Muscle of back (tissue), 11 donors: ENCODE results near the gene DLGAP4. TPM values are rescaled to one million over a fixed set of nuclear protein-coding genes. Genes with fewer than 3 reads are reported as not detected.
A peak's percentile ranks its signal among the peaks of the same experiment; 100 is the strongest.

ENCODE experiments used
- DNase-seq, 3 donors: peaks; one replicate each; pipeline versions ENCODE4 v3.0.0 to v3.0.0-alpha.2; 2013
- polyA plus RNA-seq, 10 donors: library from polyadenylated mRNA; unstranded; fragments of 120-200 nt; gene quantifications; one replicate each; pipeline ENCODE4 v1.2.1, GENCODE V29; 2013; ENCODE audit not compliant: insufficient read length in 10 of 10

The DLGAP4 gene
- polyA plus RNA-seq, 10 donors = 45.1 to 60.9 (median 53.8) TPM

DNA sequence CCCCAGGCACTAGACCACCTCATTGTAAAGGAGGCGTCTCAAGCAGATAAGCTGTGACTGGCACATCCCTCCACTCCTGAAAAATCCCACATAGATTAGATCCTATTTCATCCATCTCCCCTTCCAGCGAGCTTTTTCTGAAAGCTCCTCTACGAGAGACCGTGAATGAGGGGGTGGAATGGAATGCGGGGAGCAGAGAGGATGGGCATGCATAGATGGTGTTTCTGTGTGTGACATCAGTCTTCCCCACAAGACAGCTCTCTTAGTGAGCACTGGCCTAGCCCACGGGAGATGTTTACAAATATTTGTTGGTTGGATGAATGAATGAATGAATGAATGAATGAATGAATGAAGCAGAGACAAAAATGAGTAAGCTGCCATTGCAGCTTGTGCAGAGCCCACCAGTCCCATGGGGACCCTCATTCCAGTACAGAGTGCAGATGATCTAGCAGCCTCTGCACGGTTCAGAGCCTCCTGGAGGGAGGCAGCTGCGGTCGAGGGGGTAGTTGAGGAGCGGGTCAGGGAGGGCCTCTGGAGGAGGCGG, 98.4 kb downstream of the DLGAP4 start:
- no peak for DNase-seq

DNA sequence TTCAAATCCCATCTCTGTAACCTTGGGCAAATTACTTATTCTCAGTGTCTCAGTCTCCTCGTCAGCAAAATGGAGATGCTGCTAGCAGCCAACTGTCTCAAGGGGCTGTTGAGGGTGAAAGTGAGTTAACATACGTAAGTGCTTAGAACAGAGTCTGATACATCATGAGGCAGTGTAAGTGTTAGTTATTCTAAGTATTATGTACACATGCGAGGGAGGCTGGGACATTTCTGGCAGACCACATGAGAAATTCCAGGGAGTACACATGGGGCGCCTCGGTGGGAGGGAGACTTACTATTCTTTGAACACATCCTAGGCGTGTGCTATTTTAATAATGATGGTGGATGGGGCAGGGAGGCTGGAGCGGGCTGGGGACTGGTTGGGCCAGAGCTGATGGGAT, 99.1 kb downstream of the DLGAP4 start:
- DNase-seq = no peak

DNA sequence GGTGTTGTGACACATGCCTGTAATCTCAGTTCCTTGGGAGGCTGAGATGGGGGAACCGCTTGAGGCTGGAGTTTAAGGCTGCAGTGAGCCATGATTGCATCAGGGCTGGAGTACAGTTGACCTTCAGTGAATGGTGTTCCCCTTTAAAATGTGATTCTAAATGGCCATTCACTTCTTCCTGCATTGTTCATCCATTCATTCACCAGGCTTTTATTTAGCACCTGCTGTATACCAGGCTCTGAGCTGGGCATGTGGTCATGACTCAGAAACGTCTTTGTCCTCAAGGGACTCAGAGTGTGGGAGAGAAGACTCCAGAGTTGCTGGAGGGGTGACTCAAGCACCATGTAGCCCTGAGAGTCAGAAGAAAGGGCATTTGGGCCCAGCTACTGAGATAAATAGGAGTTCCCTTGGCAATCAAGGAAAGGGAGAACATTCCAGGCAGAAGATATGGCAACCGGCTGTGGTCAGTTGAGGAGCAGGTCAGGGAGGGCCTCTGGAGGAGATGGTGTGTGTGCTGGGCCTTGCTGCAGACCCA, 101.1 kb downstream of the DLGAP4 start:
- DNase-seq = no peak

DNA sequence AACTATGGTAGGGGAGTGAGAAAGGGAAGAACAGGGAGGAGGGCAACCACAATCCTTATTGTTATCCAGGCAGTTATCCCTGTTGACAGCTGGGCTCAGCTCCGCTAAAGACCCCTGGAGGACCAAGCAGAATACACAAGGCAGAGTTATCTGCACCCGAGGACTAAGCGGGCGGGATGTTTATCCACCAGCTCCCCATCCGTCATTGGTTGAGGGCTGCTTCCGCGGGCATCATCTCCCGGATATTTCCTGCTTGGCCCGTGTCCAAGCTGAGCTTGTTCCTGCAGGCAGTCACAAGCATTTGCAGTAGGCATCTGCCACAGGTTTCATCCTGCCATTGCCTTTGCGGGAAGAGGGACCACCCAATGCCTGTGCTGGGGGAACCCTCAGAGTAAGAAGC, 102.1 kb downstream of the DLGAP4 start:
- DNase-seq = peak in 2 of 3 donors; percentile 1 to 11

DNA sequence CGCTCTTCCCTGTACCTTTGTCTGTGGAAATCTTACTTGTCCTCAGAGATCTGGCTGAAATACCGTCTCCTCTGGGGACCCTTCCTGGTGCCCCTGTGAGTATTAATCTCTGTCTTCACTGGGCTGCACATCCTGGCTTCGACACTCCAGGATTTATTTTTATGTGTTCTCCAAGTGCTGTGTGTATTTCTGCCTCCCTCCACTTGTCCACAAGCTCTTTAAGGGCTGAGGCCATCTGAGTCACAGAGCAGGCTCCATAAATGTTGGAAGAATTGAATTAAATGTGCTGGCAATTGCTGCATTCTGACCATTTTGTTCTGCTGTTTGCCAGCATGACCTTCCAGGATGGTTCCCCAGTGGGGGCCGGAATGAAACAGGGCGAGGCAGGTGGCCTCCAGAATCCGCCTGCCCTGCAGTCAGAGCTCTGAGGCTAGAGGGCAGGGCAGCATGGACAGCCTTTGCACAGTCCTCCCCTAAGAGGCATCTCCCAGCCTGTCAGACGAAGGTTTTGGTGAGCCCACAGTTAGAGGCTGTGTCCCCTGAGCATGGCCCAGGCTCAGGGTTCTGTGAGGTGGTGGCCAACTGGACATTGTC, 105.8 kb downstream of the DLGAP4 start:
- DNase-seq = no peak

DNA sequence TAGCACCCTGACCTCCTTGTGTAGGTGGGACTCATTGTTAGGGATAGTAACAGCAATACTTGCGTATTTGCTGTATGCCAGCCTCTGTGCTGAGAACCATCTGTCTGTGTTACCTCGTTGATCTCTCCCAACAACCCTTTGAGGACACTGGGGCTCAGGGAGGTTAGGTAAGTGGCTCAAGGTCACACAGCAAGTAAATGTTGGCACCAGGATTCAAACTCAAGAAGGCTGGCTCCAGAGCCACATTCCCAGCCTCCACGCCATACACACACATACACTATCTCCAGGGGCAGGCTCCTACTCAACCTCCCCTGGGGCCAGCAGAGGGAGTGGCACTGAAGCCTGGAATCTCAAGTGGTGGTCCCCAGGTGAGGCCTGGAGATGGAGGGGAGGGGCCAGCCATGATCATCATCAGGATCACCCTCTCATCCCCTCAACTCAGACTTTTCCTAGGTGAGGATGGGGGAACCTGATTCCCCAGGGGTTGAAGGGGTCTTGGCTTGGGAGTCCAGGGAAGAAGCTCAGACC, 109.4 kb downstream of the DLGAP4 start:
- no peak for DNase-seq

DNA sequence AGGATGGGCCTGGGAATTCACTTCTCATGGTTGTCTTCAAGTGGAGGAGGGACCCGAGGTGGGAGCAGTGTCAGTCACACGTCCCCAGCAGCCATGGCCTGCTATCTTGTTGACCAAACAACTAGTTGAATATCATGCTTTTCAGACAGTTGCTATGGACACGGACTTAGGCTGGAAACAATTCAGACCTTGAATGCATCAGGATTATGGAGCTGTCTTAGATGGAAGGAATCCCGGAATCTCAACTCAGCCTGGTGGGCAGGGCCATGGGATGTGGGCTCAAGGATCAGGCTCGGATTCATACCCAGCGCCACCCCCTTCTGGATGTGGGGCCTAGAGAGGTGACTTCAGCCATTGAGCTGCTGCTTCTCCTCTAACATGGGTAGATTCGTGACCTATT, 112.6 kb downstream of the DLGAP4 start:
- no peak for DNase-seq

DNA sequence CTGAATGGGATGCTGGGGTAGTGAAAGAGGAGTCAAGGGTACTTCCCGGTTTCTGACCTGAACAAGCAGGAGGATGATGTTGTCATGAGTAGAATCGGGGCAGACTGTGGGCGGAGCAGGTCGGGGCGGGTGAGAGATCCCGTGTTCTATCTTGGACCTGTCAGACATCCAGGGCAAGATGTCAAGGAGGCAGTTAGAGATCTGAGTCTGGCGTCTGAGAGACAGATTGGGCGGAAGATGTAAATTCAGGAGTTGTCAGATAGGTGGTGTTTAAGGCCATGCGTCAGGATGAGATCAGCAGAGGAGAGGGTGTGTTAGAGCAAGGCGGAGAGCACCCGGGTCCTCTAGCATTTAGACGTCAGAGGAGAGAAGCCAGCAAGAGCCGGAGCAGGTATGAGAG, 115.5 kb downstream of the DLGAP4 start:
- DNase-seq = no peak

DNA sequence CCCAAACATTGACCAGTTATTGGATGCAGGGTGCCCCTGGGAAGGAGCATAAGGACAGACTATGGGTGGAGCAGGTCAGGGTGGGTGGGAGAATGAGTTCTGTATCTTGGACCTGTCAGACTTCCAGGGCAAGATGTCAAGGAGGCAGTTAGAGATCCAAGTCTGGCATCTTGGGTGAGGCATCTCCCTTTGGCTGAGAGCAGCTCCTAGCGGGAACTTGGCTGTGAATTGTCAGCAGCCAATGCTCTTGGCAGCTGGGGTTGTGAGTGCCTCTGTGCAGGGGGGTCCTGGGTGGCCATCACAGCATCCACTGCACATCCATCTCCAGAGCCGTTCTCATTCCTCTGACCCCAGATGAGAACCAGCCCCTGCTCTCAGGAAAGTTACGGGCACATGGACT, 118.2 kb downstream of the DLGAP4 start:
- DNase-seq = no peak

DNA sequence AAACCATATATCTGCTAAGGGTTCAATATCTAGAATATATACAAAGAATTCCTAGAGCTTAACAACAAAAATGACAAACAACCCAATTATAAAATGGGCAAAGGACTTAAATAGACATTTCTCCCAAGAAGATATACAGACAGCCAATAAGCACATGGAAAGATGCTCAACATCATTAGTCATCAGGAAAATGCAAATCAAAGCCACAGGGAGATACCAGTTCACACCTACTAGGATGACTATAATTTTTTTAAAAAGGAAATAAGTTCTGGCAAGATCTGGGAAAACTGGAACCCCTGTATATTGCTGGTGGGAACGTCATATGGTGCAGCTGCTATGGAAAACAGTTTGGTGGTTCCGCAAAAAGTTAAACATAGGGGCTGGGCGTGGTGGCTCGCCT, 119.0 kb downstream of the DLGAP4 start:
- DNase-seq = no peak

DNA sequence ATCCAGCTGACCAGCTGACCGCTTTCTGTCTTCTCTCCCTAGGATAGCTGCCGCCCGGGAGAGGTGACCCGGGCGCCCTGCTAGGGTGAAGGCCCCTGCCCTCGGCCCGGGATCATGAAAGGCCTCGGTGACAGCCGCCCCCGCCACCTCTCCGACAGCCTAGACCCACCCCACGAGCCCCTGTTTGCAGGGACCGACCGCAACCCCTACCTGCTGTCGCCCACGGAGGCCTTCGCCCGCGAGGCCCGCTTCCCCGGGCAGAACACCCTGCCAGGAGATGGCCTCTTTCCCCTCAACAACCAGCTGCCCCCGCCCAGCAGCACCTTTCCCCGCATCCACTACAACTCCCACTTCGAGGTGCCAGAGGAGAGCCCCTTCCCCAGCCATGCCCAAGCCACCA, 125.5 kb downstream of the DLGAP4 start:
- DNase-seq = no peak

DNA sequence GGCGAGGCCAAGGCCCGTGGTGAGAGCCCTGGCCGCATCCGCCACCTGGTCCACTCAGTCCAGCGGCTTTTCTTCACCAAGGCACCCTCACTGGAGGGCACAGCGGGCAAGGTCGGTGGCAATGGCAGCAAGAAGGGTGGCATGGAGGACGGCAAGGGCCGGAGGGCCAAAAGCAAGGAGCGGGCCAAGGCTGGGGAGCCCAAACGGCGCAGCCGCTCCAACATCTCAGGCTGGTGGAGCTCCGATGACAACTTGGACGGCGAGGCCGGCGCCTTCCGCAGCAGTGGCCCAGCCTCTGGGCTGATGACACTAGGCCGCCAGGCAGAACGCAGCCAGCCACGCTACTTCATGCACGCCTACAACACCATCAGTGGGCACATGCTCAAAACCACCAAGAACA, 126.0 kb downstream of the DLGAP4 start:
- DNase-seq = no peak

DNA sequence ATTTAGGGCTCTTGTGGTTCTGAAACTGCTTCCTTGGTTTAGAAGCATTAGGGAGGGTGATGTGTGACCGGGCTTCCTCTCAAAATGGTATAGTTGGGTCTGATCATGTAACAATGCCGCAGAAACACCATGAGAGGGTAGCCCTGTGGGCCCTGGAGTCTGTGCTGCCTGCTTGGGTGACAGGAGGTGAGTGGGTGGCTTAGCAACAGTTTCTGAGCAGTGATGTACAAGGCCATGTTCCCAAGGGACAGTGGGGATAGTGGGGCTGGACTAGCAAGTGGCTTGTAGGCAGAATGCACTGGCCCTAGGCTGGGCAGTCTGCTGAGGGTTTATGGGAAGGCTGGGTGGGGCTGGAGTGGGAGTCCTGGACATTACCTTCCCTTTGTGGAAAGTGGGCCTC, 128.2 kb downstream of the DLGAP4 start:
- no peak for DNase-seq

DNA sequence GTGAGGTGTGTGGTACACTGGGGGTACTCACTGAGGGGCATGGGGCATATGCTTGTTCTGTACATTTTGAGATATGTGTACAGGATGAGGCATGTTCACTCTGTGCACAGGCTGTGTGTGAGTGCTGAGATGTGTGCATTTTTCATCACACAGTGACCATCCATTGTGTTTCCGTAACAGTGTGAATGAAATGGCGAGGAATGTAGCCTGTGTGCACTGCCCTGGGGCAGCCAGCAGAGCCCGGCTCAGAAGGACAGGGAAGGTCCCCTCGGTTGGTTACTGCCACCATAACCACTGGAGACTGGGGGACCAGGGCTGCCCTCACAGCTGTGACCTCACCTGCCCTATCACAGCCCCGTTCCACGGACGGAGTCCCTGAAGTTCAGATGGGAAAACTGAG, 129.0 kb downstream of the DLGAP4 start:
- no peak for DNase-seq

DNA sequence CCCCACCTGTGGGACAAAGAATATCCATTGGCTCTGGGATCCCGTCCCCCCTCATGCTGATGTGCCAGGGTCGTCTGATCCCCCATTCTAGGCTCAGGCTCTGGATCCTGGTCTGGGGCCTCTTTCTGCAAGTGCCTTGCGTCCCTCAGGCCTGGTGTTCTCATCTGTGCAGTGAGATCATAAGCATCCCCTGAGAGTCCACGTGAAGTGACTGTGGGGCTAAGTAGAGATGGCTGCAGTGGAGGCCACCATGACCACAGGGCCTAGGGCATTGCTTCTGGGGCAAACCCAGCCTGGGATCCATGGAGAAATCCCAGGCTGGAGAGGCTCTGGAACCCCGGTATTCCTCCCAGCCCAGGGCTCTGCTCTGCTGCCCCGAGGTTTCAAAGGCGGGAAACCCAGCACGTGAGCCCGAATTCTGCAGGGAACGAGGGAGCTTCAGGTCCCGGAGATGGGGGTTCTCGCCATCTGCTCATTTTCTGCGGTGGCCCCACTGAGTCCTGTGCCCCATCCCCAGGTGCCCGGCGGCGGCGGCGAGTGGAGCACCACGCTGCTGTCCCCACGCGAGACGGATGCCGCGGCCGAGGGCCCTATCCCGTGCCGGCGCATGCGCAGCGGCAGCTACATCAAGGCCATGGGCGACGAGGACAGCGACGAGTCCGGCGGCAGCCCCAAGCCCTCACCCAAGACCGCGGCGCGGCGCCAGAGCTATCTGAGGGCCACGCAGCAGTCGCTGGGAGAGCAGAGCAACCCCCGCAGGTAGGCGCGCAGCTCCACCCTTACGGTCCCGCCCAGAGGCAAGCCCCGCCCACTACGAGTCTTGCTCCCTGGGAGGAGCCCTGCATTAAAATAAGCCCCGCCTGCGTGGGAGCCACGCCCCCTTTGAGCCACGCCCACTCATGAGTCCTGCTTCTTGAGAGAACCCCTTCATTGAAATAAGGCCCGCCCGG, 129.7 kb downstream of the DLGAP4 start:
- peak in 2 of 3 donors; percentile 14 to 62 for DNase-seq

DNA sequence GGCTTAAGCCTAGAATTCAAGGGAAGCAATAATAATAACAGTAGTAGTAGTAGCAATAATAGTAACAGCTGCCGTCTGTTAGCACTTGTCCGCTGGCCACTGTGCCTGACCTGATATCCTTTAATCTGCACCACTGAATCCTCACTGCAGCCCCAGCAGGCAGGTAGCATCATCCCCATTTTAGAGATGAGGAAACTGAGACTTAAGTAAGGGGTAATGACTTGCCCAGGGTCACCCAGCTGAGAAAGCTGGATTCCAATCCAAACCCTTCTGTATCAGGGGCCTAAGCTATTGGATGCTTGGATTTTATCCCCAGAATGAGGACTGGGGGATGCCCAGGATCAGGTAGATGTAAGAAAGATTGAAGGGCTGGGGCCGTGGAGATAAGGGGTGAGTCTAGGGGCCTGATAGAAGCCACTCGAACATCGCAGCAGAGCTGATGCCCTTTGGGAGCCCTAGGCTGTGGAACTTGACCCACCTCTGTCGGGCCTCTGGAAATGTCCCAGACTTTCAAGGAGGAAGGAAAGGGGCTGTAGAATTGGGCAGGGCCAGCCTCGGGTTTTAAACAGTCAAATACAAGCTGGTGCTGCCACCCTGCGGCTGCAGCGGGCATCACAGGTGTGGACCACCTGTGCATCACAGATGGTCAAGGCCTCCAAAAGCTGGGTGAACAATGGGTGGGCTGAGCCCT, 133.0 kb downstream of the DLGAP4 start:
- DNase-seq = peak in 2 of 3 donors; percentile 55 to 73

DNA sequence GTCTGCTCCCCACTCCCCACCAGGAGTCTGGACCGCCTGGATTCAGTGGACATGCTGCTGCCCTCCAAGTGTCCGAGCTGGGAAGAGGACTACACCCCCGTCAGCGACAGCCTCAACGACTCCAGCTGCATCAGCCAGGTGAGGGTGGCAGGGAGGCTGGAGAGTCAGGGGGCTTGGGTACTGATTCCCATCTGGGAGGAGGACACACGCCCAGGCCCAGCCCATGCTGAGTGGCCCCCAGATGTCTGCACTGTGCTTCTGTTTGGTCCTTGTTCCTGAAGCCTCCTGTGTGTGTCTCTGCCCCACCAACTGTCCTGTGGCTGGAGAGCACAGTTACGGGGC, 133.6 kb downstream of the DLGAP4 start:
- DNase-seq = no peak

DNA sequence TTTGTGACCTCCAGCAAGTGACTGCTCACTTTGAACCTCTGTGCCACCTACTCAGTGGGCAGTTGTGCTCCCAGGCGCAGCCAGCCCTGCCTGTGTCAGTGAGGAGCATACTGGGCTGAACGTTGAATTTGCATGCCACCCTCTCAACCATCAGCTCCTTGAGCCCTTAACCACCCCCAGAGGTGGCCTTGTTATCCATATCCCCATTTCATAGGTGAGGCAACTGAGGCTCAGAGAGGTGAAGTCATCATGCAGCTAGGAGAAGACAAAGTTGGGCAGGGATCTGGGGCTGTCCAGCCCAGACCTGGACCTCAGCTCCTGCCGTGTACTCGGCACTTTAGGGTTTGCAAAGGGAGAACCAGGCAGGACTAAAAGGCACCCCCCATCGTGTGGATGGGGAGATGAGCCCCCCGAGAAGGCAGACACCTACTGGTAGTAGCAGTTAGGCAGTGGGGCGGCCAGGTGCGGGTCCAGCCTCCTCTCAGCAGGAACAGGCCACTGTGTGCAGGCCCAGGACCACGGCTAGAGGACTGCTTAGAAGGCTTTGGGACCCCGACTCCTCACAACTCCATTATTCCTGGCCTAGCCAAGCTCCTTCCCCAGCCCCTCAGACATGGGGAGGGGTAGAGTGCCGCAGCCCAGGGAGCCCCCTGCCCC, 134.4 kb downstream of the DLGAP4 start:
- DNase-seq = no peak

DNA sequence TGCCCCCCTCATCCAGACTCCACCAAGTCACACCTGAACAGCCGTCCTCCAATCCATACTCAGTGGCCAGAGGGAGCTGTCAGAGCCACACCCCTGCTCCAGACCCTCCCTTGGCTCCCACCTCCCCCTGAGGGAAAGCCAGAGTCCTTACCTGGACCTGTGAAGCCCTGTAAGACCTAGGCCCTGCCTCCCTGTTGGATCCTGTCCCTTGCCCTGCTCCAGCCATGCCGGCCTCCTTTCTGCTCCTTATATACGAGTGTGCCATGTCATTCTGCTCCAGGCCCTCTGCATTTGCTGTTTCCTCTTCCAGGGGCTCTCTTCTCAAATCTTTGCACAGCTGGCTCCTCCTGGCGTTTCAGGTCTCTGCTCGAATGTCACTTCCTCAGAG, 134.9 kb downstream of the DLGAP4 start:
- DNase-seq = no peak

DNA sequence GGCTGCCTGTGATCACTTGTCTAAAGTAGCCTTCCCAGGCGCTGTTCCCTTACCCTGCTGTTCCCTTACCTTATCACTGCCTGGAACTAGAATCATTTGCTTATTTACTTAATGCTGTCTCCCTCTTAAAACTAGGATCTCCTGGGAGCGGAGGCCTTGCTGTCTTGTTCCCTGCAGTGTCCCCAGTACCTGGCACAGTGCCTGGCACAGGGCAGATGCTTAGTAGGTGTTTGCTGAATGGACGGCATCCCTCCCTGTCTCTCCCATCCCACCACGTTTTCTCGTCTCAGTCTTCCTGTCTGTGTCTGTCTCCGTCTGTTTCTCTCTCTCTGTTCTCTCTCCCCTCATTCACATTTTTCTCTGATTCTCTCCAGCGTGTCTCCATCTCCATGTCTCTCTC, 135.3 kb downstream of the DLGAP4 start:
- no peak for DNase-seq

DNA sequence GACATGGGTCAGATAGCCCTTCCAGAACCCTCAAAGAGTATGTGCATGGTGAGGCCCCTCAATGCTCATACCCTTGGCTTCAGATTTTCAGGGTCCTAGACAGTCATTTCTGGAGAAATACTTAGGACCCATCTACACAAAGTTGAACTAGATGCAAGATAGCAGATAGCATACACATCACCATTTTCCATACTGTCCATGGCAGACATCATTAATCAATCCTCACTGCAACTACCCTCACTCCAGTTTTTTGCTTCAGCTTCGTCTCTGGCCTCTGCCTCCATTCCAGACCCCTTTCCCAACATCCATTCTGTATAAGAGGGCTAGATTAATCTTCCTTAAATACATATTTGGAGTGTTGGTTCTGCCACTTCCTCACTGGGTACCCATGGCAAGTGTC, 139.7 kb downstream of the DLGAP4 start:
- no peak for DNase-seq

DNA sequence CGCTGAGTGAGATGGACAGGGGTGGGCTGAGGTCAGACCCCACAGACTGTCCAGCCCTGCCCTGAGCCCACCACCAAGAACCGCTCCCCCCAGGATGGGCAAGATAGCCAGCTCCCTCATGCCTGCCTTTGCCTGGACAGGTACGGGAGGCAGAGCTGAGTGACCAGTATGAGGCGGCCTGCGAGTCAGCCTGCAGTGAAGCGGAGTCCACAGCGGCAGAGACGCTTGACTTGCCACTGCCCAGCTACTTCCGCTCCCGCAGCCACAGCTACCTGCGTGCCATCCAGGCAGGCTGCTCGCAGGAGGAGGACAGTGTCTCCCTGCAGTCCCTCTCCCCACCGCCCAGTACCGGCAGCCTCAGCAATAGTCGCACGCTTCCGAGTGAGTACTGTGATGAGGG, 140.4 kb downstream of the DLGAP4 start:
- DNase-seq = no peak
